Gastrocnemius medialis (tissue), 4 donors: ENCODE results near the gene HSF2BP. TPM values are rescaled to one million over a fixed set of nuclear protein-coding genes. Genes with fewer than 3 reads are reported as not detected.
A peak's percentile ranks its signal among the peaks of the same experiment; 100 is the strongest.

Experiments used
- ATAC-seq, 2 donors: fragments of 150-250 bp; one replicate each; pipeline ENCODE4 v1.9.1; 2016
- DNase-seq, 2 donors: peaks; one replicate each; pipeline ENCODE4 v3.0.0-alpha.2; 2019
- H3K27ac ChIP-seq, 4 donors: fragments of 200-600 bp; sonication (generic); 1 replicate in 1 of 4; 2 replicates in 3 of 4; pipeline ENCODE4 v1.5.1; 2016 to 2018; ENCODE audit warnings: mild to moderate bottlenecking in 2 of 4, moderate library complexity in 1 of 4
- H3K27me3 ChIP-seq, 3 donors: fragments of 200-600 bp; sonication (generic) in 2 of 3; 1 replicate in 1 of 3; 2 replicates in 2 of 3; pipeline versions ENCODE4 v1.5.1 to v1.6.0; 2016 to 2019; ENCODE audit warnings: mild to moderate bottlenecking in 1 of 3, moderate library complexity in 1 of 3
- H3K36me3 ChIP-seq, 2 donors: fragments of 200-600 bp; sonication (generic) in 1 of 2; one replicate each; pipeline ENCODE4 v1.5.1; 2017 to 2018
- H3K4me1 ChIP-seq, 2 donors: fragments of 200-600 bp; sonication (generic) in 1 of 2; one replicate each; pipeline ENCODE4 v1.5.1; 2016 to 2017; ENCODE audit warnings: mild to moderate bottlenecking in 2 of 2
- H3K4me3 ChIP-seq, 4 donors: fragments of 200-600 bp; sonication (generic) in 3 of 4; 1 replicate in 1 of 4; 2 replicates in 3 of 4; pipeline ENCODE4 v1.5.1; 2016 to 2019; ENCODE audit warnings: mild to moderate bottlenecking in 2 of 4
- H3K9me3 ChIP-seq, 3 donors: fragments of 200-600 bp; sonication (generic) in 2 of 3; 1 replicate in 1 of 3; 2 replicates in 2 of 3; pipeline ENCODE4 v1.5.1; 2016 to 2019
- CTCF ChIP-seq, 5 experiments: fragments of 450-650 bp in 3 of 5; fragments of 200-600 bp in 2 of 5; sonication (generic) in 2 of 5; IDR thresholded peaks in 4 of 5; conservative IDR thresholded peaks in 1 of 5; 1 replicate in 4 of 5; 2 replicates in 1 of 5; pipeline ENCODE4 v1.5.1; 2016 to 2019; ENCODE audit warnings: antibody characterized with exemption in 5 of 5, mild to moderate bottlenecking in 3 of 5, moderate library complexity in 3 of 5
- POLR2A ChIP-seq, 2 donors: fragments of 450-650 bp; IDR thresholded peaks; one replicate each; pipeline ENCODE4 v1.6.1; 2017; ENCODE audit warnings: antibody characterized with exemption in 2 of 2, mild to moderate bottlenecking in 2 of 2, moderate library complexity in 2 of 2
- in situ Hi-C, 4 donors: fragments of 200-750 bp; cut with MboI; loops; one replicate each; pipeline versions ENCODE4 v1.15.0 to v1.8.0; 2017; ENCODE audit warnings: low sequenced_read_pairs in 4 of 4
- intact Hi-C: fragments of 100-400 bp; cut with DNase I; formaldehyde crosslinking; loops from one replicate; pipeline ENCODE4 v1.15.1; 2023; ENCODE audit warnings: low total_unique reads
- total RNA-seq, 4 donors: library from RNA; depleted of rRNA; stranded (reverse); fragments of >200 nt; gene quantifications; one replicate each; pipeline versions ENCODE4 v1.1.0 to v1.2.3, GENCODE V29; 2016

Gene HSF2BP
- total RNA-seq, 4 donors from 2014 or later: 0.63 TPM; not detected in 3

GRCh38 chr21:43578677-43579303, 80.5 kb downstream of the HSF2BP start:
- H3K9me3 ChIP-seq: no peaks in the 10 kb centered on the region
- no peaks in the 10 kb centered on the region for H3K27me3 ChIP-seq
- in situ Hi-C loops: no loop called here
- DNase-seq: no peak
- no peak for ATAC-seq
- no peaks in the 10 kb centered on the region for H3K36me3 ChIP-seq
- H3K4me3 ChIP-seq: no peak overlapping the region
- no peak overlapping the region for H3K27ac ChIP-seq
- TF ChIP-seq CTCF (IDR thresholded peaks at IDR 0.05 in 4 of 5, conservative IDR thresholded peaks at IDR 0.05 in 1 of 5): no peak
- intact Hi-C loops: no loop called here
- H3K4me1 ChIP-seq: peaks cover 6 to 9% of the 10 kb centered on the region in 2 donors

GRCh38 chr21:43575473-43575844, 83.8 kb downstream of the HSF2BP start:
- Histone ChIP-seq H3K36me3 (no peaks in the 10 kb centered on the region), H3K4me1 (peaks cover 6 to 9% of the 10 kb centered on the region in 2 donors), H3K27me3 (no peaks in the 10 kb centered on the region), H3K4me3 (no peak overlapping the region), H3K9me3 (no peaks in the 10 kb centered on the region), H3K27ac (peak overlapping the region in 3 of 4 donors; percentile 22 to 46 (median 29))
- DNase-seq (no peak), ATAC-seq (no peak)
- intact Hi-C loops: no loop called here
- in situ Hi-C loops: no loop called here
- no peak for TF ChIP-seq POLR2A (IDR thresholded peaks at IDR 0.05)
- TF ChIP-seq CTCF (IDR thresholded peaks at IDR 0.05 in 4 of 5, conservative IDR thresholded peaks at IDR 0.05 in 1 of 5): no peak

- H3K27ac ChIP-seq: peak overlapping the region; percentile 22 to 46 (median 26)
- H3K4me1 ChIP-seq: peaks cover 6 to 9% of the 10 kb centered on the region in 2 donors
- intact Hi-C loops: no loop called here
- H3K27me3 ChIP-seq: no peaks in the 10 kb centered on the region
- TF ChIP-seq CTCF (IDR thresholded peaks at IDR 0.05 in 4 of 5, conservative IDR thresholded peaks at IDR 0.05 in 1 of 5): no peak
- no peak for TF ChIP-seq POLR2A (IDR thresholded peaks at IDR 0.05)
- ATAC-seq (peak; percentile 13 to 28), DNase-seq (peak; percentile 14 to 39)
- in situ Hi-C loops: no loop called here
- no peaks in the 10 kb centered on the region for H3K9me3 ChIP-seq
- H3K4me3 ChIP-seq: no peak overlapping the region
- no peaks in the 10 kb centered on the region for H3K36me3 ChIP-seq
These were observed 84.4 kb downstream of the HSF2BP start for GRCh38 chr21:43574741-43575472.

DNA sequence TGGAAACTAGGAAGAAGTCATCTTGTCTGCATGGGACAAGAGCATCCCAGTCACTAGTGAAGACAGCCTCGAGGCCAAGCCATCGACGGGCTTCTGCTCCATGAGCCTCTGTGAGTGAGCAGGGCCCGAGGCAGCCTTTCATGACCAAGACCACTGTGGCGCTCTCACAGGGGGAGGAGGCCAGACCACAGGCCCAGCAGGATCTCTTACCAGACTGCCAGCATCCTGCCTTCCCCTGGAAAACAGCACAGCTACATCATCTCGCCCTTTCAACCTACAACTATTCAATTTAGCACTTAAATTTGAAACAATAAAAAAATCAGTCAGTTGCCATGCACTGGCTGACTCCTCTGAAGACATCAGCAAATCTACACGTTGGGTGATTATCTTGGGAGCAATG, 85.4 kb downstream of the HSF2BP start:
- Histone ChIP-seq H3K9me3 (no peaks in the 10 kb centered on the region), H3K27ac (no peak overlapping the region), H3K36me3 (no peaks in the 10 kb centered on the region), H3K27me3 (no peaks in the 10 kb centered on the region), H3K4me3 (no peak overlapping the region), H3K4me1 (peaks cover 6 to 9% of the 10 kb centered on the region in 2 donors)
- in situ Hi-C loops (no loop called here), intact Hi-C loops (no loop called here)
- no peak for TF ChIP-seq POLR2A (IDR thresholded peaks at IDR 0.05)
- no peak for TF ChIP-seq CTCF (IDR thresholded peaks at IDR 0.05 in 4 of 5, conservative IDR thresholded peaks at IDR 0.05 in 1 of 5)
- DNase-seq (no peak), ATAC-seq (no peak)
